K562 (cell line): ENCODE data around the gene AK5. TPM values are rescaled to one million over a fixed set of nuclear protein-coding genes. Genes with fewer than 3 reads are reported as not detected.

Source experiments
- ATAC-seq: fragments of 200-7000 bp; cut with Tn5 transposase; 3 replicates; pipeline ENCODE4 v1.9.1; 2020; ENCODE audit warnings: moderate library complexity
- BruUV-seq: library from RNA; stranded (reverse); fragments of 400-500 nt; replicated peaks from 2 replicates; lab custom pipeline; 2021; lab: Mats Ljungman, UMichigan
- CTCF ChIA-PET: fragments of 300-600 bp; formaldehyde crosslinking; extraction: SDS; loops from one replicate; lab custom pipeline; 2021; ENCODE audit warnings: low intra/inter-chr PET ratio; lab: Yijun Ruan, JAX
- POLR2A ChIA-PET: fragments of 300-600, 350-650 bp; sonication (Branson Sonifier 250); formaldehyde crosslinking; extraction: SDS; loops from one replicate; lab custom pipeline; 2021; ENCODE audit warnings: antibody characterized with exemption, inconsistent platforms; lab: Yijun Ruan, JAX
- DNase-seq, 4 experiments: peaks; one replicate each; pipeline versions ENCODE4 v3.0.0 to v3.0.0-alpha.2; 2011 to 2018; ENCODE audit warnings: low spot score in 3 of 4, mixed read lengths in 3 of 4; ENCODE audit errors: extremely low read depth in 1 of 4
- FAIRE-seq: peaks from 2 replicates; lab custom pipeline; 2011; peaks lifted over from hg19 to GRCh38; lab: Jason Lieb, UNC
- H2AFZ ChIP-seq: 2 replicates; pipeline ENCODE4 v1.6.0; 2011; ENCODE audit warnings: low read depth, low read length, control low read depth, inconsistent platforms
- H3K27ac ChIP-seq: fragments of 200-600 bp; 3 replicates; pipeline ENCODE4 v1.8.0; 2011; ENCODE audit warnings: low read depth, mild to moderate bottlenecking, control low read depth, inconsistent platforms, low read length, moderate library complexity, mixed read lengths; ENCODE audit errors: extremely low read depth
- H3K27me3 ChIP-seq, 2 experiments: fragments of 300-600 bp in 1 of 2; 2 replicates in 1 of 2; 3 replicates in 1 of 2; pipeline versions ENCODE4 v1.6.0 to v1.8.0; 2011; ENCODE audit warnings: inconsistent platforms in 2 of 2, low read length in 2 of 2, mild to moderate bottlenecking in 1 of 2, mixed read lengths in 1 of 2, moderate library complexity in 1 of 2; ENCODE audit not compliant: control insufficient read depth in 2 of 2, insufficient read depth in 2 of 2
- H3K36me3 ChIP-seq: fragments of 300-600 bp; 3 replicates; pipeline ENCODE4 v1.8.0; 2011; ENCODE audit warnings: mild to moderate bottlenecking, low read length, inconsistent platforms; ENCODE audit not compliant: control insufficient read depth, insufficient read depth
- H3K4me1 ChIP-seq, 2 experiments: fragments of 200-600 bp in 1 of 2; replicated peaks in 1 of 2; 2 replicates in 1 of 2; 3 replicates in 1 of 2; pipeline versions ENCODE4 v1.5.1 to v1.8.0; 2011; ENCODE audit warnings: inconsistent platforms in 2 of 2, low read length in 2 of 2, mild to moderate bottlenecking in 1 of 2, mixed read lengths in 1 of 2, moderate library complexity in 1 of 2; ENCODE audit not compliant: control insufficient read depth in 2 of 2, insufficient read depth in 2 of 2
- H3K4me2 ChIP-seq: 2 replicates; pipeline ENCODE4 v1.6.1; 2011; ENCODE audit warnings: low read length, control low read depth, inconsistent platforms, mixed read lengths; ENCODE audit not compliant: insufficient read depth
- H3K4me3 ChIP-seq: fragments of 200-600 bp; sonication (generic), shearing (Covaris generic); 2 replicates; pipeline ENCODE4 v1.5.1; 2016; ENCODE audit warnings: control low read depth, inconsistent platforms
- H3K79me2 ChIP-seq: fragments of 200-600 bp; 3 replicates; pipeline ENCODE4 v1.8.0; 2011; ENCODE audit warnings: low read length, inconsistent platforms; ENCODE audit not compliant: control insufficient read depth, insufficient read depth
- H3K9ac ChIP-seq, 2 experiments: 2 replicates each; pipeline versions ENCODE4 v1.6.0 to v1.6.1; 2011; ENCODE audit warnings: low read depth in 2 of 2, low read length in 2 of 2, control low read depth in 1 of 2, inconsistent platforms in 1 of 2, mild to moderate bottlenecking in 1 of 2, mixed read lengths in 1 of 2; ENCODE audit not compliant: insufficient read depth in 1 of 2
- H3K9me1 ChIP-seq: one replicate; pipeline ENCODE4 v1.6.0; 2011; ENCODE audit warnings: inconsistent platforms, mild to moderate bottlenecking, low read length, moderate library complexity; ENCODE audit not compliant: control insufficient read depth, insufficient read depth
- H3K9me3 ChIP-seq: replicated peaks from 2 replicates; pipeline ENCODE4 v1.5.1; 2011; ENCODE audit warnings: low read depth, low read length, inconsistent platforms; ENCODE audit not compliant: control insufficient read depth, insufficient read depth
- H4K20me1 ChIP-seq: replicated peaks from 2 replicates; pipeline ENCODE4 v1.6.1; 2011; ENCODE audit warnings: low read length, inconsistent platforms, mixed read lengths; ENCODE audit not compliant: control insufficient read depth, insufficient read depth
- FOXK2 ChIP-seq, 2 experiments: fragments of 450-650 bp; IDR thresholded peaks in 1 of 2; conservative IDR thresholded peaks in 1 of 2; 2 replicates each; pipeline ENCODE4 v1.6.1; 2016; ENCODE audit warnings: low read depth in 2 of 2, mild to moderate bottlenecking in 1 of 2
- NR2F6 ChIP-seq: fragments of 450-650 bp; formaldehyde crosslinking; IDR thresholded peaks from 2 replicates; pipeline ENCODE4 v1.4.0; 2020; ENCODE audit warnings: mild to moderate bottlenecking
- POLR2A ChIP-seq: fragments of 450-650 bp; conservative IDR thresholded peaks from 2 replicates; pipeline ENCODE4 v1.6.1; 2016
- RFX7 ChIP-seq: fragments of 250-450 bp; sonication (Bioruptor Pico); IDR thresholded peaks from 2 replicates; pipeline ENCODE4 v1.5.1; 2021; ENCODE audit warnings: mild to moderate bottlenecking
- SIRT6 ChIP-seq: IDR thresholded peaks from one replicate; pipeline ENCODE4 v1.6.1; 2012; ENCODE audit warnings: low read depth, mild to moderate bottlenecking, control low read depth, inconsistent platforms, low read length, moderate library complexity
- SRF ChIP-seq, 2 experiments: fragments of 250-450, 450-650 bp in 1 of 2; sonication (Bioruptor Pico) in 1 of 2; sonication (generic) in 1 of 2; formaldehyde crosslinking; IDR thresholded peaks; 2 replicates each; pipeline versions ENCODE4 v1.5.0 to v1.5.1; 2020 to 2022; ENCODE audit warnings: mild to moderate bottlenecking in 1 of 2, missing genetic modification reagents in 1 of 2
- YY1 ChIP-seq, 3 experiments: IDR thresholded peaks; 2 replicates each; pipeline ENCODE4 v1.6.1; 2011; ENCODE audit warnings: low read length in 2 of 3, mild to moderate bottlenecking in 2 of 3, moderate library complexity in 2 of 3, borderline replicate concordance in 1 of 3, control low read depth in 1 of 3, low read depth in 1 of 3; ENCODE audit not compliant: insufficient read depth in 3 of 3, insufficient replicate concordance in 2 of 3, control insufficient read depth in 1 of 3, insufficient read length in 1 of 3; ENCODE audit errors: extremely low read depth in 1 of 3
- ZNF212 ChIP-seq: fragments of 450-650 bp; formaldehyde crosslinking; IDR thresholded peaks from 2 replicates; pipeline ENCODE4 v1.4.0; 2020; ENCODE audit warnings: mild to moderate bottlenecking
- ZNF445 ChIP-seq: fragments of 250-450 bp; sonication (Bioruptor Pico); IDR thresholded peaks from 2 replicates; pipeline ENCODE4 v1.4.0; 2020; ENCODE audit warnings: low read depth, mild to moderate bottlenecking, moderate library complexity
- WGBS: fragments of 100-300 bp; shearing (Covaris generic); methylation state at CpG from one replicate; pipeline ENCODE4 v1.1.6; 2016; ENCODE audit warnings: low coverage, mixed read lengths; ENCODE audit not compliant: insufficient coverage; ENCODE audit errors: missing lambda C conversion rate; 5-methylcytosine and 5-hydroxymethylcytosine counted together
- in situ Hi-C: fragments of 300-500 bp; cut with MboI; formaldehyde crosslinking; loops from 4 replicates; pipeline ENCODE4 v1.15.0; 2018; ENCODE audit warnings: inconsistent platforms, mixed read lengths
- intact Hi-C: fragments of 100-400 bp; cut with micrococcal nuclease; formaldehyde crosslinking; loops from 2 replicates; pipeline ENCODE4 v1.14.2; 2022
- polyA plus RNA-seq, 8 experiments: library from polyadenylated mRNA; depleted of rRNA in 4 of 8; stranded (reverse) in 5 of 8; unstranded in 3 of 8; fragments of >200 nt; fragmentation: Nextera tagmentation in 2 of 8; fragmentation: Illumina TruSeq in 1 of 8; extraction: Ambion mirVana in 2 of 8; extraction: Trizol in 1 of 8; gene quantifications; 2 replicates each; pipeline versions ENCODE4 v1.2.1 to v1.2.3, GENCODE V29; 2011 to 2014; ENCODE audit warnings: inconsistent platforms in 1 of 8, missing spikeins in 1 of 8
- total RNA-seq, 7 experiments: library from RNA; depleted of rRNA in 6 of 7; stranded (reverse); fragments of >200 nt in 6 of 7; fragmentation: Illumina TruSeq in 2 of 7; extraction: Trizol in 2 of 7; gene quantifications; 2 replicates each; pipeline versions ENCODE4 v1.2.1 to v1.2.3, GENCODE V29; 2011 to 2021; ENCODE audit warnings: low replicate concordance in 1 of 7
- TF ChIP-seq, protein P1 (sequence below): sonication (generic); formaldehyde crosslinking; IDR thresholded peaks from 2 replicates; pipeline ENCODE4 v1.8.0; 2022; ENCODE audit warnings: mild to moderate bottlenecking, missing genetic modification reagents
- TF ChIP-seq, protein P2 (sequence below), 2 experiments: IDR thresholded peaks; 2 replicates each; pipeline ENCODE4 v1.6.1; 2012; ENCODE audit warnings: improper control_type of control experiment in 2 of 2, low read depth in 2 of 2, low read length in 2 of 2, borderline replicate concordance in 1 of 2
- TF ChIP-seq, protein P3 (sequence below): sonication (generic); IDR thresholded peaks from 2 replicates; pipeline ENCODE4 v1.6.1; 2016

Gene AK5
- total and polyA plus RNA-seq, 9 of the 15 experiments (the other 6 are each of a cell fraction or from before 2014, with no cell fraction given) = 0.06 TPM; not detected in 8

DNA sequence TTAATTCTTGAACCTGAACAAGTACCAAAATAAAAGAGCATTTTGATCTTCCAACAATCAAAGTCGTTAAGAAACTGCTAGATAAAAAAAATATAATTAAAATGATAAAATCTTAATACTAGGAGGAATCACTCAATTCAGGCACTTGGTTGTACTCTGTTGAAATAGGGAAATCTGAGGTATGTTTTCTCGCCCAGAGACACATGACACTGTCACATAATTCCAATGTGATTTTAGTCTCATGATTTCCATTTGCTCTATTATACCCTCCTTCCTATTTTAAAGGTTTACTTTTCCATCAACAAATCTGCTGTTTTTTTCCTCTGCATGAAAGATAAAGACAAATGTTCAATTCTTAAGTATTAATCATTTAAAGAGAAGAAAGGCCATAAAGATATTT lies 303.1 kb downstream of the AK5 start:
- no peaks in the 10 kb centered on the region for H3K4me1 ChIP-seq
- no peak for TF ChIP-seq ZNF212
- no peak for TF ChIP-seq POLR2A
- TF ChIP-seq NR2F6 = no peak
- TF ChIP-seq, protein P1, sequence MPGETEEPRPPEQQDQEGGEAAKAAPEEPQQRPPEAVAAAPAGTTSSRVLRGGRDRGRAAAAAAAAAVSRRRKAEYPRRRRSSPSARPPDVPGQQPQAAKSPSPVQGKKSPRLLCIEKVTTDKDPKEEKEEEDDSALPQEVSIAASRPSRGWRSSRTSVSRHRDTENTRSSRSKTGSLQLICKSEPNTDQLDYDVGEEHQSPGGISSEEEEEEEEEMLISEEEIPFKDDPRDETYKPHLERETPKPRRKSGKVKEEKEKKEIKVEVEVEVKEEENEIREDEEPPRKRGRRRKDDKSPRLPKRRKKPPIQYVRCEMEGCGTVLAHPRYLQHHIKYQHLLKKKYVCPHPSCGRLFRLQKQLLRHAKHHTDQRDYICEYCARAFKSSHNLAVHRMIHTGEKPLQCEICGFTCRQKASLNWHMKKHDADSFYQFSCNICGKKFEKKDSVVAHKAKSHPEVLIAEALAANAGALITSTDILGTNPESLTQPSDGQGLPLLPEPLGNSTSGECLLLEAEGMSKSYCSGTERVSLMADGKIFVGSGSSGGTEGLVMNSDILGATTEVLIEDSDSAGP (CRISPR knock-in tag) = no peak
- TF ChIP-seq ZNF445 (CRISPR knock-in tag) = no peak
- TF ChIP-seq FOXK2 (conservative IDR thresholded peaks at IDR 0.05 in 1 of 2, IDR thresholded peaks at IDR 0.05 in 1 of 2; ENCODE audit: low read depth in 2 of 2) = no peak
- TF ChIP-seq YY1 (IDR thresholded peaks at IDR 0.05; ENCODE audit: borderline replicate concordance in 1 of 3, control insufficient read depth in 1 of 3, extremely low read depth in 1 of 3, insufficient read depth in 3 of 3, insufficient read length in 1 of 3, insufficient replicate concordance in 2 of 3, low read depth in 1 of 3, low read length in 2 of 3) = no peak
- no peak for TF ChIP-seq RFX7 (CRISPR knock-in tag)
- TF ChIP-seq, protein P2, sequence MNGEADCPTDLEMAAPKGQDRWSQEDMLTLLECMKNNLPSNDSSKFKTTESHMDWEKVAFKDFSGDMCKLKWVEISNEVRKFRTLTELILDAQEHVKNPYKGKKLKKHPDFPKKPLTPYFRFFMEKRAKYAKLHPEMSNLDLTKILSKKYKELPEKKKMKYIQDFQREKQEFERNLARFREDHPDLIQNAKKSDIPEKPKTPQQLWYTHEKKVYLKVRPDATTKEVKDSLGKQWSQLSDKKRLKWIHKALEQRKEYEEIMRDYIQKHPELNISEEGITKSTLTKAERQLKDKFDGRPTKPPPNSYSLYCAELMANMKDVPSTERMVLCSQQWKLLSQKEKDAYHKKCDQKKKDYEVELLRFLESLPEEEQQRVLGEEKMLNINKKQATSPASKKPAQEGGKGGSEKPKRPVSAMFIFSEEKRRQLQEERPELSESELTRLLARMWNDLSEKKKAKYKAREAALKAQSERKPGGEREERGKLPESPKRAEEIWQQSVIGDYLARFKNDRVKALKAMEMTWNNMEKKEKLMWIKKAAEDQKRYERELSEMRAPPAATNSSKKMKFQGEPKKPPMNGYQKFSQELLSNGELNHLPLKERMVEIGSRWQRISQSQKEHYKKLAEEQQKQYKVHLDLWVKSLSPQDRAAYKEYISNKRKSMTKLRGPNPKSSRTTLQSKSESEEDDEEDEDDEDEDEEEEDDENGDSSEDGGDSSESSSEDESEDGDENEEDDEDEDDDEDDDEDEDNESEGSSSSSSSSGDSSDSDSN (IDR thresholded peaks at IDR 0.05; ENCODE audit: borderline replicate concordance in 1 of 2, low read depth in 2 of 2, low read length in 2 of 2) = no peak
- TF ChIP-seq SRF (CRISPR knock-in tag; IDR thresholded peaks at IDR 0.05) = no peak
- TF ChIP-seq SIRT6 = no peak
- TF ChIP-seq, protein P3, sequence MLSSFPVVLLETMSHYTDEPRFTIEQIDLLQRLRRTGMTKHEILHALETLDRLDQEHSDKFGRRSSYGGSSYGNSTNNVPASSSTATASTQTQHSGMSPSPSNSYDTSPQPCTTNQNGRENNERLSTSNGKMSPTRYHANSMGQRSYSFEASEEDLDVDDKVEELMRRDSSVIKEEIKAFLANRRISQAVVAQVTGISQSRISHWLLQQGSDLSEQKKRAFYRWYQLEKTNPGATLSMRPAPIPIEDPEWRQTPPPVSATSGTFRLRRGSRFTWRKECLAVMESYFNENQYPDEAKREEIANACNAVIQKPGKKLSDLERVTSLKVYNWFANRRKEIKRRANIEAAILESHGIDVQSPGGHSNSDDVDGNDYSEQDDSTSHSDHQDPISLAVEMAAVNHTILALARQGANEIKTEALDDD = no peak
- TF ChIP-seq, all 486 proteins: peak for 0
- Histone ChIP-seq H3K9me1 (no peaks in the 10 kb centered on the region), H3K79me2 (no peaks in the 10 kb centered on the region; the same call in none of the 3 replicates), H3K36me3 (peaks cover 33% of the 10 kb centered on the region), H3K4me3 (no peak overlapping the region), H3K4me2 (no peak overlapping the region), H3K27me3 (no peaks in the 10 kb centered on the region), H2AFZ (no peak overlapping the region), H4K20me1 (no peaks in the 10 kb centered on the region), H3K9me3 (no peaks in the 10 kb centered on the region), H3K27ac (no peak overlapping the region), H3K9ac (no peak overlapping the region)
- intact Hi-C loops = no loop called here
- ChIA-PET CTCF (no interaction called here), POLR2A (no interaction called here)
- FAIRE-seq (no peak), DNase-seq (no peak), ATAC-seq (no peak)
- BruUV-seq = no TSS peak
- in situ Hi-C loops = no loop called here
- WGBS = 57% methylated on average over 2 of the region's 2 CpGs
